Suppressor macrophage (primary cell): ENCODE measurements around the gene SBF2.

ENCODE experiments used
- DNase-seq, 4 experiments: peaks; one replicate each; pipeline ENCODE4 v3.0.0-alpha.2; 2020 to 2022

Gene SBF2

GRCh38 chr11:10317776-10318526, 23.9 kb upstream of the SBF2 start:
- DNase-seq = peak in 2 of 4 experiments; percentile 27 to 63

DNA sequence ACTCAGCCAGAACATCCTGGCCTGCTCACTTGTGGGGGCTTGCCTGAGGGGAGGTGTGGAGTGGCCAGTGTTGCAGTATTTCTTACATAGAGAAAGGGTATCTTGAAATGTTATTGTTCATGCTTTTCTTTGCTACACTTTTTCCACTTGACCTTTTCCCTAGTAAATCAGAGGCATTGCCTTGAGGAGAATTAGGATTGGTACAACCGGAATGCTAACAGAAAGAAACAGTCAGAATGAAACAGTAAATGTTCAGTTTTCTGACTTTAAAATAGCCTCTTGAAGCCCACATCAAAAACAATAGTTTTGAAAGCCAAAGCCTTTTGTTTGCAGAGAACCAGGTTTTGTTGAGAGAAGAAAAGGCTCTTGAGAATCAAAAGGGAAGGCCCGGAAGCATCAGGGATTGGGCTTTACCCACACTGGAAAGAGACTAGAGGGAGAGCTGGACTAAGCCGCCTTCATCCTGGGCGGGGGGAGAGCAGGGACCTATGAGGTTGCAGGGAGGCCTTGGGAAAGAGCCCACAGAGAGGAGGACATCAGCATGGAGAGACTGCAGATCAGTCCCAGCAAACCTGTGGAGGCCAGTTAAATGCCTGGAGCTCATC, 23.2 kb upstream of the SBF2 start:
- DNase-seq = no peak

DNA sequence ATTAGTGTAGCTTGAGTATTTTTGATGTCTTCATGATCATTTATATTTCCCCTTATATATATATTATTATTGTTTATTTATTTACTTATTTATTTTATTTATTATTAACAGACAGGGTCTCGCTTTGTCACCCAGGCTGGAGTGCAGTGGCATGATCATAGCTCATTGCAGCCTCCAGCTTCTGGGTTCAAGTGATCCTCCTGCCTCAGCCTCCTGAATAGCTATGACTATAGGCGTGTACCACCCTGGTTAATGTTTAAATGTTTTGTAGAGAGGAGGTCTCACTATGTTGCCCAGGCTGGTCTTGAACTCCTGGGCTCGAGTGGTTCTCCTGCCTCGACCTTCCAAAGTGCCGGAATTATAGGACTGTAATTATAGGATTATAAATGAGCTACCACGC, 21.1 kb upstream of the SBF2 start:
- no peak for DNase-seq

DNA sequence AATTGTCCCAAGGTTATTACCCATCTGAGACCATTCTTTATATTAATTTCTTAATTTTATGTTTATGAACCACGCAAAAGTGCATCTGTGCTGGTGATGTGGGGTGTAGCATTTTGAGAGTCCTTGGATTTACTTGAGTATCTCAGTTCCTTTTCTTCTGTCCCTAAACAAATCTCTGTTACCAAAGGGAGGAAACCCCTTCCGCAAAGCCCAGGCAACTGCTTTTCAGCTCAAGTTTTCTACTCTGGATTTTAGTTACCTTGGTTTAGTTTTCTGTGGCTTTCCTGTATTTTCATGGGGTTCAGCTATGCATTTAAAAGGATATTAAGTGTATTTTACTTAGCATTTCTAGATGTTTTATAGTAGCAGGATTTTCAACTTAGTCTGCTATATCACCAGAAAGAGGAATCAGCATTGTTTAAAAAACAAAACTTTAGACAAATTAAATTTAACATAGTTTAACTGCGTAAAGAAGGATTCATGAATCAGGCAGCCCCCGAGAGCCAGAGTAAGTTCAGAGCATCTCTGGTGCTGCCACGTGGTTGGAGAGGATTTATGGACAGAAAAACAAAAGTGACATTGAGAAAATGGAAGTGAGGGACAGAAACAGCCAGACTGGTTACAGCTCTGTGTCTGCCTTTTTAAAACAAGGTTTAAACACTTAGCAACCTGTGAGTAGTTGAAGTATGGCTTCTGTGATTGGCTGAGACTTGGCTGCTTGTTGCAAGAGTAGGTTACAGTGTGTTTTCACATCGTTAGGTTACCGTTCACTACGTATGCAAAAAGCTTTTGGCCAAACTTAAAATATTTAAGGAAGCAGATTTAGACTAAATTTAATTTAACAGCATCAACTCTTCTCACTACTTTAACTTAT, 20.4 kb upstream of the SBF2 start:
- DNase-seq = peak; percentile 49 to 73 (median 61)

- no peak for DNase-seq
Observed at GRCh38 chr11:10311802-10312201, 17.8 kb upstream of the SBF2 start.

DNA sequence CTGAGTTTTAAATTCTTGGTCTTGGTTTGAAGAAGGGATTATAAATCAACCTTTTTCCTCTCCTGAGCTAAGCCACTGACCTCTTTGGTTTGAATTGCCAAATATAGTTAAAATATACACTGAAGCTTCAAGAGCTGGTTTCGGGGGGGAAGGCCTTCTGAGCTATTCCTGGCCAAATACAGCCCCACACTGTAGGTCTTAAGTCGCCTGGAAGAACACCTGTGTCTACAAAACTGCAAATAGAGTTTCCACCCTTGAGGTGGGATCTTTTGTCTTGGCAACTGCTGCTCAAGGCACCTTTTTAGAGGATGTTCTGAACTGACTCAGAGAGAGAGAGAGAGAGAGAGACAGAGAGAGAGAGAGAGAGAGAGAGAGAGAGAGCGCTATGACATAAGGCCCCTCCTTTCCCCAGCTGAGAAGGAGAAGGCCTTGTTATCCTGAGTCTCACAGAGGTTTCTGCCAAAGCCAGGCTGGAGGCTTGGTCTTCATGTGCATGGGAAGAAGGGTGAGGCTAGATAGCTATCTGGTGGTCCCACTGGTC, 16.4 kb upstream of the SBF2 start:
- no peak for DNase-seq

DNA sequence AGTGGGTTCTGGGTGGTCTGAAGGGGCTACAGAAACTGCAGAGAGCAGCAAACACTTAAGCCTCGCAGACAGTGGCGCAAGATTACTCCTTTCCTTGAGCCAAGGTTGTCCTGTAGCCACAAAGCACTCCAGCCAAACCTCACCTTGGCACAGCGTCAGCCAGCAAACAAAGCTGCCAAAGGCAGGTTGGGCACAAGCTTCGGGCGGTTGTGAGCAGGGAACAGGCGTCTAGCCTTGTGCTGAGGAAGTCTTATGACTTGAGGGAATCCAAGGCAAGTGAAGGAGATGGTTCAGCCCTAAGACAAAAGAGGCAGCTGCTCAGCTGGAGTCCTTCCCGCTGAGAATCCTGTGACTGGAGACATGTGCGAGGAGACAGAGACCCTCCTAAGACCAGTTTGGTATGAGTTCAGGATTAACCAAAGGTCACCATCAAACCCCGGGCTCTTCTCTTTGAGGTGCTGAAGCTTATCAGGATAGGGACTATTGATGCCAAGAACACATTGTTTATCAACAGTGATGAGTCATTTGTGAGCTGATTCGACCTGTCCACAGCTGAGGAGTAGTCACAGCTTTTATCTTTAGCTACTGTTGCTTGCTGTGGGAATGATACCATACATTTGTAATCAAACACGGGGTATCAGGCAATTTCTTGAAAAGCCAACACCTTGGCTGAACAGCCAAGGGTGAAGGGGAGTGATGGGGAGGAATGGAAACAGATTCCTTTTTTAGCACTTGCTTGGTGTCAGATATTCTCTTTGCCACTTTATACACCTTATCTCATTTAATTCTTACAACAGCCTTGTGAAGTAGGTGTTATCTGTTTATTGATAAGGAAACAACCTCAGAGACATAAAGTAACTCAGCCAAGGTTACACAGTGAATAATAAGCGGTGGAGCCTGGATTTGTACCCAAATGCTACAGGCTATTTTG, 15.4 kb upstream of the SBF2 start:
- DNase-seq = no peak

DNA sequence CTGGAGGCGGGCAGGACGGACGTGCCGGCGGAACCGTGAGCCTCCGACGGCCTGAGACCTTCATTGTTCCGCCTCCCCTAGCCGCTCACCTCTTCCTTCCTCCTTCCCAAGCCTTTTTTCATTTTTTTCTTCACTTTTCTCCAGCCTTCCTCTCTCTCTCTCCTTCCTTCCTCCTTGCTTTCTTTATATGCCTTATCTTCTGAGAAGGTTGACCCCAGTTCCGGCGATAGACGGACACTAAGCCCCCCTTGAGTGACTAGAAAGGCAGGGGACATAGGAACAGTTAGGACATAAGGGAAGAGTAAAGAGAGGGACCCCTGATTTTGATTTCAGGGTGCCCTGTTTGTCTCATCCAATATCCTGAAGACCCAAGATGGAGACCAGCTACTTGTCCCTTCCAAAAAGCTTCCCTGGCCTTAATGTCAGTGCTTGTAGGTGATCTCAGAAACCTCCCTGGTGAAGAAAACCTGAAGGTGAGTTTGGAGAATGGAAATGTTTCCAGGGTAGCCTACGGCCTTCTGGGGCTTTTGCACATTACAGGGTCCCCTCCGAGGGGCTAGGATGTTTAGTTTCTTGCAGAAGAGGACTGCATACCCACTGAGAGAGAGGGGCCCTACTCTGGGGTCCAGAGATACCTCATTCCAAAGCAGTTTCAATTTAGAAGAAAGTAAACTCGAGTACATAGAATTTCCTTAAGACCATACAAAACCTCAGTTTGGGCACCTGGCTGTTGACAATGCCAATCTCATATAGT, 14.4 kb upstream of the SBF2 start:
- DNase-seq = no peak

DNA sequence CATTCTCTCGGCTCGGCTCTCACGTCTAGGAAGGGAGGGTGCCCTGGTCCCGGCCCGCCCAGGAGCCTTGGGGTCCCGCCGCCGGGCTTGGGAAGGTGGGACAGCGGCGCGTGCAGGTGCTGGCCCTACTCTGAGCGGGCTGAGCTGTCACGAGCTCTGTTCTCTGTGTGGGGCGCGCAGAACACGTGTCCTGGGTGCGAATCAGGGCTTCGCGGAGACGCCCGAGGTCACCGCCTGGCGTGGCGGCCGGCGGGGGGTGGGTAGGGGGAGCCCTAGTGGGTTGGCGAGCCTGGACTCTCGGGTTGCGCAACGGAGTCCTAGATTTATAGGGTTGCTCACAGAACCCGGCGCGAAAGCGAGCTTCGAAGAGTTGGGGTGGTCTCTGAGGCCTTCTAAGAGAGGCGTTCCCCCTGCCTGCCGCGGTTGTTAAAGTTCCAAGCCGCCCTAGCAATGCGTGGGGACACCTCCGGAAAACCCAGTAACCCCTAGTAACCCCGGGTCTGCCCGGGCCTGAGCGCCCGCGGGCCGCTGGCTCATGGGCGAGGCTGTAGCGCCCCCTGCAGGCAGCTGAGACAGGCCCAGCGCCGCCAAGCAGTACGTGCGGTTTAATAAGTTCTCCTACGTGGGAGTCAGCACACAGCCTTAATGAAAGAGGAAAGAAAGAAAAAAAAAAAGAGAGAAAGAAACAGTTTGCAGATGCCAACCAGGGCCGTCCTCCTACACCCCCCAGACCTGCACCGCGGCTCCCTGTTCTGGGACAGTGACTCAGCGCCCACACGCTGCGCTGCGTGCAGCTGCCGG, 13.6 kb upstream of the SBF2 start:
- DNase-seq = peak; percentile 93 to 96 (median 94)

DNA sequence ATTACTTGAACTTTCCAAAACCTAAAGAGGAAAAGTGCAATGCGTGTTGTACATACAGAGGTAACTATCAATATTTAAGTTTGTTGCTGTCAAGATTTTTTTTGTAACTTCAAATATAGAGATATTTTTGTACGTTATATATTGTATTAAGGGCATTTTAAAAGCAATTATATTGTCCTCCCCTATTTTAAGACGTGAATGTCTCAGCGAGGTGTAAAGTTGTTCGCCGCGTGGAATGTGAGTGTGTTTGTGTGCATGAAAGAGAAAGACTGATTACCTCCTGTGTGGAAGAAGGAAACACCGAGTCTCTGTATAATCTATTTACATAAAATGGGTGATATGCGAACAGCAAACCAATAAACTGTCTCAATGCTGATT, 13.0 kb upstream of the SBF2 start:
- no peak for DNase-seq

- peak in 3 of 4 experiments; percentile 32 to 46 (median 43) for DNase-seq
Observed at GRCh38 chr11:10305964-10306918, 12.2 kb upstream of the SBF2 start.

GRCh38 chr11:10305262-10305963, 11.4 kb upstream of the SBF2 start:
- peak; percentile 30 to 69 (median 54) for DNase-seq

- DNase-seq = peak; percentile 93 to 97 (median 95)
Observed at GRCh38 chr11:10304495-10305261, 10.7 kb upstream of the SBF2 start, which contains the start of gene ADM. TSS of gene ADM (plus strand) at chr11:10305073. CDS start at chr11:10305701, 628 bp downstream.

DNA sequence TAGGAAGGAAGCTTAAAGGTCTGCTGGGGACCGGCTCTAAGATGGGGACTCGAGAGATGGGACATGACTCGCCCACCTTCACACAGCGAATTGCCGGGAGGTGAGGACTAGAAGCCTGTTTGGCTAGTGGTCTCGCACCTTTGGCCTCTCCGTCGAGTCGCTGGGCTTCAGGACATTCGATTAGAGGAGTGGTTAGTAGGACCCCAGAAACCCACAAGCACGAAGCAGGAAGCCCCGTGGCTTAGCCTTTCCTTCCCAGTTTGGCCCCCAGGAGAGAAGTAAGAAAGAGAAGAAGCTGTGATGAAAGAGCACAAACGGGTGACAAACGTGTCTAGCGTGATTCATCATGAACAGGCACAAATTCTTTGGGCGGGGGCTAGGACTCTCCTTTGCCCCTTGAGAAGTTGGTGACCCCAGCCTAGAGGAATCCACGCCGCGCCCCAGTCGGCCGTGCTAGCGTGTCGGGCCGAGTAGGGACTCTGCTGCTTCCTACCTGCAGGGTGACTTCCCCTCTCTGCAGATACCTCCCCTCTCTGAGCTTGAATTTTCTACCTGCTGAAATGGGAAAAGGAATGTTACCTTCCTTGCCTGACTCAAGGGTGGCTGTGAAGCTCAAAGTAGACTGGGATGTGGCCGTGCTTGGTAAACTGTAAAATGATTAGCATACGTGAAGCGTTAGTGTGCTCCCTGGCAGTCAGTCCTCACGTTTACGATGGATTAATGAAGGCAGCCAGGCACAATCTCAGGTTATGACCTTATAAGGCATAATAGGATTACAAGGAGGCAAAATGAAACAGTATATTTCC, 9.7 kb upstream of the SBF2 start:
- peak; percentile 68 to 83 (median 76) for DNase-seq

DNA sequence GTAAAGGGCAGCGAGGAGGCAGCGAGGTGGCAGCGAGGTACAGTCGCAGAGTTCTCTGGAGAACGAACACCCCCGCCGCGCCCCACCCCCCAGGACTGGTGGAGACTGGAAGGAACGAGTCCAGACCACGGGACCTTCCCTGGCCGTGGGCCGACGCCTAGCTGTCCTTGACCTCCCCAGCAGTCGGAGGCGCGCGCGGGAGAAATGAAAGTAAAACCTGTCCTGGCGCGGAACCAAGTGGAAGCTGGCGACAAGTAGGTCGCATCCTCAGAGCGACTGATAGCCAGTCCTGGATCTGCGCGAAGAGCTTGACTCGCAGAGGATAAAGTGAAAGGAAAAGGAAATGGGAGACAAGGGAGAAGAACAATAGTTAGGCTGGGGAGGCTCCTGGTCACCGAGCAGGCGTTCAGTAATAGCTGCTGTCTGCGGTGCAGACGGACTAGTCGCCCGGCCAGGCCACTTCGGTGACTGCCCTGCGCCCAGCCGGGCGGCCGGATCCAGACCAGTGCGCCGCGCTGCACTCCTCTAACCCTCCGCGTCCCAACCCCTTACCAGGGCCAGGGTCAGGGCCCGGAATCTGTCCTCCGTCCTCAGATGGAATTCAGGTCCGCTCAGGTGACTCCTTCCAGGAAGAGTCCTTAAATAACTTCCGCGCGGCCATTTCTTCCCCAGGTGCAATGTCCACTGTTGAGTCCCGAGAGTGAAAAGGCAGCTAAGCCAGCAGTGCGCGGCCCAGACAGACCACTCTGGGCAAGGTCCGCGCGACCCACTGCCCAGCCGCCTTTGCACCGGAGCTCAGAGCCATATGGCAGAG, 8.9 kb upstream of the SBF2 start:
- DNase-seq = peak; percentile 85 to 95 (median 92)

- no peak for DNase-seq
Observed at GRCh38 chr11:10302359-10302743, 8.3 kb upstream of the SBF2 start.
